K562 (cell line): ENCODE results near the gene G6PC3.

ENCODE experiments used
- E2F4 ChIP-seq: sonication (generic); formaldehyde crosslinking; IDR thresholded peaks from 2 replicates; pipeline ENCODE4 v1.8.0; 2022; ENCODE audit warnings: mild to moderate bottlenecking, low read depth, missing genetic modification reagents
- IRF1 ChIP-seq: sonication (generic); formaldehyde crosslinking; IDR thresholded peaks from 2 replicates; pipeline ENCODE4 v1.8.0; 2022; ENCODE audit warnings: missing genetic modification reagents, mild to moderate bottlenecking, borderline replicate concordance
- MTA1 ChIP-seq: fragments of 450-650 bp; IDR thresholded peaks from 2 replicates; pipeline ENCODE4 v1.6.1; 2017; ENCODE audit warnings: borderline replicate concordance
- TCFL5 ChIP-seq: fragments of 250-450 bp; sonication (Bioruptor Pico); conservative IDR thresholded peaks from 2 replicates; pipeline ENCODE4 v1.6.1; 2021; ENCODE audit warnings: mild to moderate bottlenecking, moderate library complexity, matching md5 sums
- ZNF407 ChIP-seq: fragments of 450-650 bp; IDR thresholded peaks from 2 replicates; pipeline ENCODE4 v1.6.1; 2016; ENCODE audit warnings: low read depth

- TF ChIP-seq TCFL5 (CRISPR knock-in tag) (no peak), IRF1 (no peak), E2F4 (CRISPR knock-in tag) (no peak), ZNF407 (no peak), MTA1 (no peak)
Observed at GRCh38 chr17:44082256-44082927, 11.9 kb downstream of the G6PC3 start.
